Measurements from ENCODE around the gene AASS.
"Not testable (repeated sequence)": the region's sequence is repeated elsewhere in the genome, so short reads cannot be mapped to it uniquely, and the experiment has no call there.

DNA sequence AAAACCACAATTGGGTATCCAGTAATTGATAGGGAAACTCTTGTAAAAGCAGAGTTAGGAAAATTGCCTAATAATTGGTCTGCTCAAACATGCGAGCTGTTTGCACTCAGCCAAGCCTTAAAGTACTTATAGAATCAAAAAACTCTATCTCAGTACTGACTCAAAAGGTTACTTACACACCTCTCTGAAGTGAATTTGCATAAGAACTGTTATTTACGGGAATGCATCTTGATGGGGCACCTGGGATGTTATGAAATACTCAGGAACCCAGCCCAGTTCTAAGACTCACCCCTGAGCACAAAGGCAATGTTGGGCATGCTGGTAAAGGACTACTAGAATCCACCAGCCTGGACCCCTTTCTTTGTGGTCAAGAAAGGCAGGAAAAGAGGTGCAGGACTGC is 28.1 kb upstream of the AASS start:
- TF ChIP-seq, protein P1, sequence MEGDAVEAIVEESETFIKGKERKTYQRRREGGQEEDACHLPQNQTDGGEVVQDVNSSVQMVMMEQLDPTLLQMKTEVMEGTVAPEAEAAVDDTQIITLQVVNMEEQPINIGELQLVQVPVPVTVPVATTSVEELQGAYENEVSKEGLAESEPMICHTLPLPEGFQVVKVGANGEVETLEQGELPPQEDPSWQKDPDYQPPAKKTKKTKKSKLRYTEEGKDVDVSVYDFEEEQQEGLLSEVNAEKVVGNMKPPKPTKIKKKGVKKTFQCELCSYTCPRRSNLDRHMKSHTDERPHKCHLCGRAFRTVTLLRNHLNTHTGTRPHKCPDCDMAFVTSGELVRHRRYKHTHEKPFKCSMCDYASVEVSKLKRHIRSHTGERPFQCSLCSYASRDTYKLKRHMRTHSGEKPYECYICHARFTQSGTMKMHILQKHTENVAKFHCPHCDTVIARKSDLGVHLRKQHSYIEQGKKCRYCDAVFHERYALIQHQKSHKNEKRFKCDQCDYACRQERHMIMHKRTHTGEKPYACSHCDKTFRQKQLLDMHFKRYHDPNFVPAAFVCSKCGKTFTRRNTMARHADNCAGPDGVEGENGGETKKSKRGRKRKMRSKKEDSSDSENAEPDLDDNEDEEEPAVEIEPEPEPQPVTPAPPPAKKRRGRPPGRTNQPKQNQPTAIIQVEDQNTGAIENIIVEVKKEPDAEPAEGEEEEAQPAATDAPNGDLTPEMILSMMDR (IDR thresholded peaks at IDR 0.05 in 8 of 11, conservative IDR thresholded peaks at IDR 0.05 in 3 of 11), result not testable (repeated sequence)
- not testable (repeated sequence) for TF ChIP-seq POLR2A (IDR thresholded peaks at IDR 0.05)
